GM21447 (cell line): Measurements from ENCODE around the gene MEX3D.
"Not testable (repeated sequence)": the region's sequence is repeated elsewhere in the genome, so short reads cannot be mapped to it uniquely, and the experiment has no call there.

Experiments
- ATAC-seq: cut with Tn5 transposase; IDR thresholded peaks from one replicate; pipeline ENCODE4 v1.9.1; 2021; ENCODE audit not compliant: unreplicated experiment

The MEX3D gene

GRCh38 chr19:1522061-1522460, 46.1 kb downstream of the MEX3D start:
- no peak for ATAC-seq

GRCh38 chr19:1521636-1522035, 46.5 kb downstream of the MEX3D start:
- ATAC-seq: no peak

GRCh38 chr19:1520203-1520780, 47.8 kb downstream of the MEX3D start:
- ATAC-seq: no peak

DNA sequence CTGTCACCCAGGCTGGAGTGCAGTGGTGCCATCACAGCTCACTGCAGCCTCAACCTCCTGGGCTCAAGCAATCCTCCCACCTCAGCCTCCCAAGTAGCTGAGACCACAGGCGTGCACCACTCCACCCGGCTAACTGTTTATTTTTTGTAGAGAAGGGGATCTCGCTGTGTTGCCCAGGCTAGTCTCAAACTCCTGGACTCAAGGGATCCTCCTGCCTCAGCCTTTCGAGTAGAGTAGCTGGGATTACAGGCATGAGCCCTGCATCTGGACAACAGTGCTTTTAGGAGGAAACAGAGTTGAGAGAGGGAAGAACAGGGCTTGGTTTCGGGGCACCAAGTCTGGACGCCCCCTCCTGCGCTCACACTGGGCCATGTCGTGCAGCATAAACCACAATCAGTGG, 48.3 kb downstream of the MEX3D start:
- ATAC-seq: not testable (repeated sequence)

DNA sequence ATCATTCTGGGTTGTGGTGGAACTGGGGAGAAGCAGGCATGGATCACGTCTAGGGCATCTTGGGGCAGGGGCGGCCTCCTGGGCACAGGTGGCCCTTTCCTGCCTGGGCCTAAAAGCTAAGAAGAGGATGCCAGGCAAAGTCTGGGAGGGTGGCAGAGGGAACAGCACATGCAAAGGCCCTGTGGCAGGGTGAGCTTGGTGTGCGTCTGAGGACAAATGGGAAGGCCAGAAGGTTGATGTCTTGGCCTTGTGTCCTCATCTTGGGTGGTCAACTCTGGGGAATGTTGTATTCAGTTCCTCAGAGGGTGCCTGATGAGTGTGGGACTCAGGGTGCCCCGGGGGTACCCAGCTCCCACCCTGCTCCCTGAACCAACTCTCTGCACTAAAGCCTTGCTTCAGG, 49.7 kb downstream of the MEX3D start:
- ATAC-seq: no peak

DNA sequence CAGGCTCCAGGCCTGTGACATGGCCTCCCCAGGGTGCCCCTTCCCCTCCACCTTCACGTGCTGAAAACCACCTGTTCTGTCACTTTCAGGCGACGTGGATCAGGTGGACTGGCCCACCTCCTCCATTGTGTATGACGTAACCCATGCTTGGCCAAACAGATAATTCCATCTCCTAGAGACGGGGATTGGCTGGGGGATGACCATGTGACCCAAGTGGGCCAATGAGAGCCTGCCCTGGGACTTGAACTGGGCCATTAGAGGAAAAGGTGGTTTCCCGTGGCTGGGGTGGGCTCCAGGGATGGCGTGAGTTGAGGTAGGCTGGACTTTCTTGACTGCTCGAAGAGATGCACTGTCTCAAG, 51.8 kb downstream of the MEX3D start:
- ATAC-seq: no peak

DNA sequence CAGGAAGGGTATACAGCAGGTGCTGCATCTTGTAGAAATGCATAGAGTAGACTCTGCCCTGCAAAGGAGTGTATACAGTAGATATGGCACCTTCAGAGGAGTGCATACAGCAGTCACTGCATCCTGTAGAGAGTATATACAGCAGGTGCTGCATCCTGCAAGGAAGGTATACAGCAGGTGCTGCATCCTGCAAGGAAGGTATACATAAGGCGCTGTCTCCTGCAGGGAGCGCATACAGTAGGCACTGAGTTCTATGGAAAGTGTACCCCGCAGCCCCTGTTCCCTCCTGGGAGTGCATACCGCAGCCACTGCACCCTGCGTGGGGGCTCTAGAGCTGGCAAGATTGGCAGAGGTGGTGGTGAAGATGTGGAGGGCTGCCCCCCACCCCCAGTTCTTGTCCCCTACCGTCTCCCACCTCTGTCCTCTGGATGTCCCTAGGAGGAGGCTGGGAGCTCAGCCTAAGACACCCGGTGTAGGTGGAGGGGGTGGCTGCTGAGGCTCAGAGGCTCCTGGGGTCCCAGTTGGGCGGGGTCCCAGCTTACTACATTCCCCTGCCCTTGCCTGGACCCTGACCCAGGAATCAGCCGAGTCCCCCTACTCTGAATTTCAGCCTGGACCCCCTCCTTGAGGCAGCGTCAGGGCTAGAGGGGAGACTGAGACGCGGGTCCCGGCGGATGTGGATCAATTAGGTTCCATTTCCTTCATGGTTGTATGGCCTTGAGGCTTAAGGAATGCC, 53.0 kb downstream of the MEX3D start:
- ATAC-seq: no peak

- ATAC-seq: no peak
Measured at GRCh38 chr19:1514295-1514661, 53.8 kb downstream of the MEX3D start.

DNA sequence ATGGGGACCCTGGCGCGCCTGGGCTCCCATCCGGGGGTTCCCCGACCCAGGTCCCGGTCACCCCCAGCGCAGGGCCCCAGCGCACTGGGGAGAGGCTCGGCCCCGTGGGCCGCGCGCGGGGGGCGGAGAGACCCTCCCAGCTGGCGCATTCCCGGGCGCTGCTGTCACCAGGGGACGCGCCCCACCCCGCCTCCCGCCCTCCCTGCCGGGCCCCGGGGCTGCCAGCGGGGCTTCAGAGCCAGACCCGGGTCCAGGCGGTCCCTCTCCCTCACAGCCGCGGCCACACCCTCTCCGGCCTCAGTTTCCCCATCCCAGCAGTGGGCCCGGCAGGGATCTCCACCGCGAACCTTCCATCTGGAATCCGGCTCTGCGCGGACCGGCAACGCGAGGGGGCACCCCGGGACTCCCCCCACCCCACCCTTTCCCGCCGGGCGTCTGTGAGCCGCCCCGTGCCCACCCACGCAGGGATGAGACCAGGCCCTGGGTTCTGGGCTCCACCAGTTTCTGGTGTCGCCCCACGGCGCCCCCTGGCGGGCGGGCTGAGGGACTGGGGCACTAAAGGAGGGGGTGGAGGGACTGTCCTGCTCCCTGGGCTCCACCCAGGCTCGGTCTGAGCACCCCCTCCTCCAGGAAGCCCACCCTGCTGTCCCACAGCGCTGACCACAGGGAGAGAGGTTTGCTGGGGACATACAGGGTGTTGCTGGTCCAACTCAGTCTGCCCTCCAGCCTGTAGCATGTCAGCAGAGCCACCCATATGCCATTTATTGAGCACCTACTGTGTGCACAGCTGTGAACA, 54.4 kb downstream of the MEX3D start:
- ATAC-seq: no peak

- no peak for ATAC-seq
Measured at GRCh38 chr19:1512671-1513498, 55.2 kb downstream of the MEX3D start, which contains the start of gene ADAMTSL5. Gene ADAMTSL5, minus strand, starts transcription at chr19:1513019. Its CDS starts 2,076 bp downstream, at chr19:1510943.

DNA sequence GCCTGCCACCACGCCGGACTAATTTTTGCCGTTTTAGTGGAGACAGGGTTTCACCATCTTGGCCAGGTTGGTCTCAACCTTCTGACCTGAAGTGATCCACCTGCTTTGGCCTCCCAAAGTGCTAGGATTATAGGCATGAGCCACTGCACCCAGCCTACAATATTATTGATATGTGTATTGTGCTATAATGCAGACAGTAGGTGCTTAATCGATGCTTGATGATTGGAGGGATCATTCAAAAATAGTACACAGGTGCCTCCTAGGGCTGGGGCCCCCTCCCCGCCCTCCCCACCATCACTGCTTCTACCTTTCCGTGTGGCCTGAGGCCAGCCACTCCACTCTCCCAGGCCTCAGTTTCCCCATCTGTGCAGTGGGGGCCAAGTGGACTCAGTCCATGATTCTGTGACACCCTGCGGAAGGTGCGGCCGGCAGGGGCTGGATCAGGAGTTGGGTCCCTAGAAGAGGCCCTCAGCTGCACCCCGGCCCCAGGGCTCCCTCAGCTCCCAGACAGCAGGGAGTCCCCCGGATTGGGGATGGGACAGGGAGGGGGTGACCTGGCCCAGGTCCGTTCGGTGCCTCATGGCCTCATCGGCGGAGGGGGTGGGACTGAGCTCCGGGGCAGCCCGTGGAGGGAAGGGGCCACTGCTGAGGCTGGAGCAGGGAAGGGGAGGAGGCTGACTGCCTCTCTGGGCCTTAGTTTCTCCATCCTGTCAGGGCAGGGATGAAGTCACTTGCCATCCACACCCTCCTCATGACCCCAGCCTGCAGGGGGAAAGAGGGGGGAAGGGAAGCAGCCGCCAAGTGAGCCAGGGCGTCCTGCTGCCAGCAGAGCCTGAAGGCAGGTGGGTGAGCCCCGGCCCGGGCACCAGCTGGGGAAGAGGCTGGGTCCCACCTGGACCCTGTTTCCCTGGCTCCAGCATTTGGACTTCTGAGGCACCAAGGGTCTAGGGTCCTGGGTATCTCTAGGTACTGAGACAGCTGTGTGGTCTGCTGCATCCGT, 56.5 kb downstream of the MEX3D start:
- ATAC-seq: no peak

GRCh38 chr19:1510807-1511206, 57.3 kb downstream of the MEX3D start:
- no peak for ATAC-seq

DNA sequence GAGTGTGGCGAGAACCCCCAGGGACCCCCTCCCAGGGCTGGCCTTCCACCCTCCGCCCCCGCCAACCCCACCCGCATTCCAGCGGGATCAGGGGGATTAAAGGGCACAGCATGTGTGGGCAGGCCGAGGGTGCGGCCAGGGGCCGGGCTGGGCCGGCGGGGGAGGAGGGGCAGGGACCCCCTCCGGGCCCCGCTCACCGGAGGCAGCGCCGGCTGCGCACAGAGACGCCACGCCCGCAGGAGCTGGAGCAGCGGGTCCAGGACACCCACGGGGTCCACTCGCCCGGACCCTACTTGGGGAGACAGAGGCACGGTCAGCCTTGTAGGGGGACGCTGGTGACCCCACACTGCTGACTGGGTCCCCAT, 57.7 kb downstream of the MEX3D start:
- ATAC-seq: no peak

DNA sequence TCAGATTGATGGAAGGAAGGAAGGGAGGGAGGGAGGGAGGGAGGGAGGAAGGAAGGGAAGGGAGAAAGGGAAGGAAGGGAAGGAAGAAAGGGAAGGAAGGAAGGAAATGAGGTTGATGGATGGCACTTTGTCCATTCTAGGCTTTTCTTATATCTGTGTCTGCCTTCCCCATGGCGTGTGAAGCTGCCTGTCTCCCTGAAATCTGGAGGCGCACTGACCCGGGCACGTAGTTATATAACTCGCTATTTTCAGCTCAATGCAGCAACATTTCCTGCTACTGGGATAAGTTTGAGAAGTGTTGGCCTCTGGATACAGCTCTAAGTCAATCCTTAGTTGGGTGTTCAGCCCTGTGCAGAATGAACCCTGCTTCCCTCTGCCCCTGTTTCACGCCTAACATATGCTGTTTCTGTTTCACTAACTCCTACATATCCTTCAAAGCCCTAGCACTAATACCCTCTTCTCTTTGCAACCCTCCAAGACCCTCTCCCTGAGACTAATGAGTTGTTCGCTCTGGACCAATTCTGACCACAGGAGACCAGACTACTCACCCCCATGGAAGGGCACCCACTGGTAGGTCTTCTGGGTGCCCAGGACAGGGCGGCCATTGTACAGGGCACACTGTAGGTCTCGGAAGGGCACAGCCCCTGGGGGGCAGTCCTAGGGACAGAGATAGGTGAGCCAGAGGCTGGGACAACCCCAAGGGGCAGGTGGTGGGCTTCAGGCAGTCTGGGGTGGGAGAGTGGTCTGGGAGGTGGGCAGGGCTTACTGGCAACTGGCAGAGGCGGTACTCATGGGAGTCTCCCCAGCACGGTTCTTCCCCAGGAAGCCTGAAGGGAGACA, 58.3 kb downstream of the MEX3D start:
- no peak for ATAC-seq

- no peak for ATAC-seq
Measured at GRCh38 chr19:1508507-1508856, 59.6 kb downstream of the MEX3D start.

GRCh38 chr19:1507763-1508506, 60.2 kb downstream of the MEX3D start:
- no peak for ATAC-seq

DNA sequence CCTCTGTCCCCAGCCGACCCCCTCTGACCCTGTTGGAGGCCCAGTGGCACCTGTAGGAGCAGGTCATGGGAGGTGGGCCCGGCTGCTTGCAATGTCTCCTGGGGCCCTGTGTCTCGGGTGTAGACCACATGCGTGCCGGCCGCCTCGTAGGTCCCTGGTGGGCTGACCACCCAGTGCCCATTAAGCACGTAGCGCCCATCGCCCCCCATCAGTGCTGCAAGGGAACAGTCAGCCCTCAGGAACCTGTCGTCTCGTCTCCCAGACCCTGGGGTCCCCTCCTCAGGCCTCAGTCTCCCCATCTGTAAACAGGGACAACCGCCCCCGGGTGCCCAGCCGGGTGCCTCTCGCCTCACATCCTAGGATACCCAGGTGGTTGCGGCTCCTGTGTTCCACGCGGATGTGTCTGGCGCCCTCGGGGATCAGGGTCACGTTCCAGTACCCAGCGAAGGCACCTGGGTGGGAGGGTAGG, 60.9 kb downstream of the MEX3D start:
- ATAC-seq: no peak
